Endothelial cell (in vitro differentiated cells): ENCODE results near the gene C19orf33. TPM values are rescaled to one million over a fixed set of nuclear protein-coding genes. Genes with fewer than 3 reads are reported as not detected.

Experiments used
- DNase-seq: peaks from one replicate; pipeline ENCODE4 v3.0.0; 2021; ENCODE audit warnings: low spot score
- H3K27ac Mint-ChIP-seq: one replicate; pipeline ENCODE4 v1.8.0; 2021; ENCODE audit warnings: mixed read lengths, inconsistent platforms; ENCODE audit not compliant: unreplicated experiment
- H3K27me3 Mint-ChIP-seq: one replicate; pipeline ENCODE4 v1.8.0; 2021; ENCODE audit warnings: mild to moderate bottlenecking, moderate library complexity, mixed read lengths, inconsistent platforms; ENCODE audit not compliant: unreplicated experiment
- H3K36me3 Mint-ChIP-seq: one replicate; pipeline ENCODE4 v1.8.0; 2021; ENCODE audit warnings: mild to moderate bottlenecking, low read depth, mixed read lengths, inconsistent platforms; ENCODE audit not compliant: unreplicated experiment
- H3K4me1 Mint-ChIP-seq: one replicate; pipeline ENCODE4 v1.8.0; 2021; ENCODE audit warnings: mild to moderate bottlenecking, mixed read lengths, inconsistent platforms; ENCODE audit not compliant: unreplicated experiment
- H3K4me3 Mint-ChIP-seq: one replicate; pipeline ENCODE4 v1.8.0; 2021; ENCODE audit warnings: mild to moderate bottlenecking, mixed read lengths, inconsistent platforms; ENCODE audit not compliant: unreplicated experiment
- H3K9me3 Mint-ChIP-seq: one replicate; pipeline ENCODE4 v1.8.0; 2021; ENCODE audit warnings: mixed read lengths, inconsistent platforms; ENCODE audit not compliant: unreplicated experiment
- total RNA-seq: library from RNA; stranded (reverse); fragmentation: NEBNext Ultra II Directional; extraction: Animal tissue kit (Norgen Biotek cat#: 25700); gene quantifications from one replicate; pipeline ENCODE4 v1.2.1, GENCODE V29; 2021; ENCODE audit not compliant: unreplicated experiment
- TF ChIP-seq, protein P1 (sequence below): fragments of 200-600 bp; sonication (generic); IDR thresholded peaks from one replicate; pipeline ENCODE4 v1.5.0; 2021; ENCODE audit warnings: antibody characterized with exemption; ENCODE audit not compliant: unreplicated experiment

The C19orf33 gene
- total RNA-seq, 1 donor from 2014 or later = 2.7 TPM

DNA sequence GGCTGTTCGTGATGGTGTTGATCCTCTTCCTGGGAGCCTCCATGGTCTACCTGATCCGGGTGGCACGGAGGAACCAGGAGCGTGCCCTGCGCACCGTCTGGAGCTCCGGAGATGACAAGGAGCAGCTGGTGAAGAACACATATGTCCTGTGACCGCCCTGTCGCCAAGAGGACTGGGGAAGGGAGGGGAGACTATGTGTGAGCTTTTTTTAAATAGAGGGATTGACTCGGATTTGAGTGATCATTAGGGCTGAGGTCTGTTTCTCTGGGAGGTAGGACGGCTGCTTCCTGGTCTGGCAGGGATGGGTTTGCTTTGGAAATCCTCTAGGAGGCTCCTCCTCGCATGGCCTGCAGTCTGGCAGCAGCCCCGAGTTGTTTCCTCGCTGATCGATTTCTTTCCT is 12.2 kb upstream of the C19orf33 start:
- Mint-ChIP-seq H3K4me1 (no peaks in the 10 kb centered on the region), H3K36me3 (peaks cover 13% of the 10 kb centered on the region), H3K27me3 (peaks cover 4% of the 10 kb centered on the region), H3K9me3 (no peaks in the 10 kb centered on the region), H3K27ac (no peak overlapping the region), H3K4me3 (no peak overlapping the region)
- no peak for DNase-seq
- TF ChIP-seq, protein P1, sequence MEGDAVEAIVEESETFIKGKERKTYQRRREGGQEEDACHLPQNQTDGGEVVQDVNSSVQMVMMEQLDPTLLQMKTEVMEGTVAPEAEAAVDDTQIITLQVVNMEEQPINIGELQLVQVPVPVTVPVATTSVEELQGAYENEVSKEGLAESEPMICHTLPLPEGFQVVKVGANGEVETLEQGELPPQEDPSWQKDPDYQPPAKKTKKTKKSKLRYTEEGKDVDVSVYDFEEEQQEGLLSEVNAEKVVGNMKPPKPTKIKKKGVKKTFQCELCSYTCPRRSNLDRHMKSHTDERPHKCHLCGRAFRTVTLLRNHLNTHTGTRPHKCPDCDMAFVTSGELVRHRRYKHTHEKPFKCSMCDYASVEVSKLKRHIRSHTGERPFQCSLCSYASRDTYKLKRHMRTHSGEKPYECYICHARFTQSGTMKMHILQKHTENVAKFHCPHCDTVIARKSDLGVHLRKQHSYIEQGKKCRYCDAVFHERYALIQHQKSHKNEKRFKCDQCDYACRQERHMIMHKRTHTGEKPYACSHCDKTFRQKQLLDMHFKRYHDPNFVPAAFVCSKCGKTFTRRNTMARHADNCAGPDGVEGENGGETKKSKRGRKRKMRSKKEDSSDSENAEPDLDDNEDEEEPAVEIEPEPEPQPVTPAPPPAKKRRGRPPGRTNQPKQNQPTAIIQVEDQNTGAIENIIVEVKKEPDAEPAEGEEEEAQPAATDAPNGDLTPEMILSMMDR = no peak

DNA sequence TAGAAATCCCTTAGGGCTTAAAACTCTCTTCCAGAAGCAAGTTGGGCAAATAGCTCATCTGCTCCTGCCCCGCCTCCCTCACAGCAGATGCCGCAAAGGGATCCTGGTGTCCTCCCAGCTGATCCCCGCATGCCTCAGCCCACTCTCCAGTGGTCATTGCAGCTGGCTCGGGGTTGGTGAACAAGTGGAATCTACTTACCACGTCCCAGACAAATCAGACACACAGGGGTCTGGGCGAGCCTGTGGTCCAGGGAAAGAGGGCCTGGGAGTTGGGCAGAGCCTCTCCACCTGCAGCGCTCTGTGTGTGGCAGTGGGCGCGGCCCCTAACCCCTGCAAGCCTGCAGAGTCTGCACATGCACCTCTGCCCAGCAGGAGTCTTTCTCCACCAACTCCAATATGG is 10.8 kb upstream of the C19orf33 start:
- peaks cover 6% of the 10 kb centered on the region for H3K27me3 Mint-ChIP-seq
- H3K4me3 Mint-ChIP-seq = no peak overlapping the region
- DNase-seq = no peak
- no peaks in the 10 kb centered on the region for H3K9me3 Mint-ChIP-seq
- H3K36me3 Mint-ChIP-seq = peaks cover 8% of the 10 kb centered on the region
- no peaks in the 10 kb centered on the region for H3K4me1 Mint-ChIP-seq
- TF ChIP-seq, protein P1 = no peak
- H3K27ac Mint-ChIP-seq = no peak overlapping the region

DNA sequence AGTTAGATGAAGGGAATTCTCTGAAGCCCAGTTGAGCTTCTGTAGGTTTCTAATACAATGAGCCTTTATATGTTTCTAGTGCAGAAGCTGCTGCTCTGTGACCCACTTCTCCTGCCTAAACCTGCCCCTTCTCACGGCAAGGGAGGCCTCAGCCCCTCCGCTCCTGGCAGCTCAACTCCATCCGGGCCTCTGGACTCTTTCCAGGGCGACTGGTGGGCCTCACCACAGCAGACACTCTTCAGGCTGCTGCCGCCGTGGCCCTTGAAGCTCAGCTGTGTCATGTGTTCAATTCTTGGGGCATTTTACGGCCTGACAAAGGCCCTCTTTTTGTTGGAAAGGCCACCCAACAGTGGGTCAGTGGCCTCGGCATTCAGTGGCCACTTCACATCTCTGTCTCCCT is 10.0 kb upstream of the C19orf33 start:
- H3K27ac Mint-ChIP-seq = no peak overlapping the region
- peaks cover 8% of the 10 kb centered on the region for H3K36me3 Mint-ChIP-seq
- TF ChIP-seq, protein P1 = no peak
- peaks cover 6% of the 10 kb centered on the region for H3K27me3 Mint-ChIP-seq
- no peak overlapping the region for H3K4me3 Mint-ChIP-seq
- H3K4me1 Mint-ChIP-seq = no peaks in the 10 kb centered on the region
- no peak for DNase-seq
- H3K9me3 Mint-ChIP-seq = no peaks in the 10 kb centered on the region

DNA sequence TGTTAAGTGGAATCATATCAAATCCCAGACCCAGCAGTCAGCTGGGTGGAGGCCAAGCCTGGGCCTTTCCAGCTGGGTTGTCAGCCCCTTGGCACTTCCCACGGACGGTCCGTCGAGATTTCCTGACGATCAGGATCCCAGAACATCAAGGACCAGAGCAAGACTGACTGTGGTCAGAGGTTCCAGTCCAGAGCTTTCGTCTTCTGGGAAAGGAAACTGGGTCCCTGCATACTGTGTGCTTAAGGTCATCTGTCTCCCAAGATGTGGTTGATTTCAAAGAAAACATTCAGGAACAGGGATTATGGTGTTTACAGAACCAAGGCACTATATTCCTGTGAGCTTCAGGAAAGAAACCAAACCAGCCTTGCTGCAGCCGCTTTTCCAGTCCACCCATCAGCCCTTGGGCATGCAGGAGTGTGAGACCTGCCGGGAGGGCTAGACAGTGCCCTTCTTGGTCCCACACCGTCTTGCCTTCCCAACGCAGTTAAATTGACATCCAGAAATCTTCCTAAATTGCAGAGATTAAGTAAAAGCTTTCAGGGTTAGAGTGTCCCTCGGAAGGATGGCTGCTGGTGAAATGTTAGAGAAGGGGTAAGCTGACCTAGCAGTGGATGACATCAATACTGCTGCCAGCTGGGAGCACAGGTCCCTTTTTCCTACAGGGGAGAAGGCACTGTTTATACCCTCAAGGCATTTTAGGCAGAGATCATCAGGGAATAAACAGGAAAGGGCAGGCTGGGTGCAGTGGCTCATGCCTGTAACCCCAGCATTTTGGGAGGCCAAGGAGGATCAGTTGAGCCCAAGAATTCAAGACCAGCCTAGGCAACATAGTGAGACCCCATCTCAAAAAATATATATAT is 5.0 kb upstream of the C19orf33 start:
- Mint-ChIP-seq H3K4me3 (no peak overlapping the region), H3K36me3 (no peaks in the 10 kb centered on the region), H3K9me3 (no peaks in the 10 kb centered on the region)

More for the DNA sequence above, 5.0 kb upstream of the C19orf33 start:
- Mint-ChIP-seq H3K4me1 (peaks cover 9% of the 10 kb centered on the region), H3K27ac (no peak overlapping the region), H3K27me3 (peaks cover 5% of the 10 kb centered on the region)
- DNase-seq = no peak
- TF ChIP-seq, protein P1 = no peak
